Measurements from ENCODE around the gene SLC8A2. TPM values are rescaled to one million over a fixed set of nuclear protein-coding genes. Genes with fewer than 3 reads are reported as not detected.

SLC8A2 gene
- total RNA-seq, 2 experiments from 2014 or later: 0.13 to 0.36 TPM

- Histone ChIP-seq H2AFZ (ENCODE audit: low read length) (no peak overlapping the region), H3K36me3 (ENCODE audit: insufficient read depth, low read length) (no peaks in the 10 kb centered on the region), H3K79me2 (ENCODE audit: insufficient read depth, low read depth, low read length) (no peaks in the 10 kb centered on the region; the same call in 1 of the 2 replicates), H4K20me1 (ENCODE audit: insufficient read depth, low read length) (no peaks in the 10 kb centered on the region), H3K4me3 (ENCODE audit: low read depth, low read length, poor library complexity, severe bottlenecking) (no peak overlapping the region), H3K4me1 (ENCODE audit: insufficient read depth, low read length, poor library complexity, severe bottlenecking) (peaks cover 5% of the 10 kb centered on the region), H3K9me3 (ENCODE audit: low read length) (no peaks in the 10 kb centered on the region), H3K27ac (ENCODE audit: low read depth, low read length, poor library complexity, severe bottlenecking) (no peak overlapping the region), H3K9me2 (ENCODE audit: insufficient read depth, low read length) (no peaks in the 10 kb centered on the region), H3K4me2 (ENCODE audit: low read length) (no peak overlapping the region)
- DNase-seq (ENCODE audit: low spot score): no peak
- BruUV-seq (replicated peaks): no TSS peak
- POLR2A ChIA-PET: no interaction called here
- TF ChIP-seq EZH2phosphoT487 (IDR thresholded peaks at IDR 0.05; ENCODE audit: borderline replicate concordance, low read depth, low read length): no peak
- TF ChIP-seq, protein P1, sequence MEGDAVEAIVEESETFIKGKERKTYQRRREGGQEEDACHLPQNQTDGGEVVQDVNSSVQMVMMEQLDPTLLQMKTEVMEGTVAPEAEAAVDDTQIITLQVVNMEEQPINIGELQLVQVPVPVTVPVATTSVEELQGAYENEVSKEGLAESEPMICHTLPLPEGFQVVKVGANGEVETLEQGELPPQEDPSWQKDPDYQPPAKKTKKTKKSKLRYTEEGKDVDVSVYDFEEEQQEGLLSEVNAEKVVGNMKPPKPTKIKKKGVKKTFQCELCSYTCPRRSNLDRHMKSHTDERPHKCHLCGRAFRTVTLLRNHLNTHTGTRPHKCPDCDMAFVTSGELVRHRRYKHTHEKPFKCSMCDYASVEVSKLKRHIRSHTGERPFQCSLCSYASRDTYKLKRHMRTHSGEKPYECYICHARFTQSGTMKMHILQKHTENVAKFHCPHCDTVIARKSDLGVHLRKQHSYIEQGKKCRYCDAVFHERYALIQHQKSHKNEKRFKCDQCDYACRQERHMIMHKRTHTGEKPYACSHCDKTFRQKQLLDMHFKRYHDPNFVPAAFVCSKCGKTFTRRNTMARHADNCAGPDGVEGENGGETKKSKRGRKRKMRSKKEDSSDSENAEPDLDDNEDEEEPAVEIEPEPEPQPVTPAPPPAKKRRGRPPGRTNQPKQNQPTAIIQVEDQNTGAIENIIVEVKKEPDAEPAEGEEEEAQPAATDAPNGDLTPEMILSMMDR (conservative IDR thresholded peaks at IDR 0.05; ENCODE audit: low read length): no peak
- CTCF ChIA-PET (ENCODE audit: unreplicated experiment): no interaction called here
- intact Hi-C loops (cut with micrococcal nuclease; ENCODE audit: unreplicated experiment): loop anchor here (10.0 kb wide), 1 partner anchor 125 kb away; the partner anchor contains the start of gene BICRA
Measured at GRCh38 chr19:47479701-47480503, 8.2 kb upstream of the SLC8A2 start.

- H3K9me2 ChIP-seq (ENCODE audit: insufficient read depth, low read length): no peaks in the 10 kb centered on the region
- TF ChIP-seq, protein P1 (conservative IDR thresholded peaks at IDR 0.05; ENCODE audit: low read length): no peak
- no peak for TF ChIP-seq EZH2phosphoT487 (IDR thresholded peaks at IDR 0.05; ENCODE audit: borderline replicate concordance, low read depth, low read length)
Measured at GRCh38 chr19:47476438-47476972, 4.8 kb upstream of the SLC8A2 start.

DNA sequence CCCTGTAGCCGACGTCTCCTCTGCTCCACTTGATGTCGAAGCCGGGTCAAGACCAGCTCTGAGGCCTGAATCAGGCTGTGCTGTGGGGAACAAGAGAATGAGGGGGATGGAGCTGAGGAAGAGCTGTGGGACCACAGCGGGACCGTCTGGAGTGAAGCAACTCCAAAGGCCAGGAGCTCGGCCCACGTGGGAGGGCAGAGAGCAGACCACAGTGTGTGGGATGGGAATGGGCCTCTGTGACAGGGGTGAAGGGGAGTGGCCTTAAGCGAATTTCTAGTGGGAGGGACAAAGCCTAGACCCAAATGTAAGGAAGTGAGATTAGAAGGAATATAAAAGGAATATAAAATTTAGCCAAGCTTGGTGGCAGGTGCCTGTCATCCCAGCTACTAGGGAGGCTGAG is 3.8 kb upstream of the SLC8A2 start:
- H3K4me2 ChIP-seq (ENCODE audit: low read length): no peak overlapping the region
- no peak overlapping the region for H3K27ac ChIP-seq (ENCODE audit: low read depth, low read length, poor library complexity, severe bottlenecking)
- ChIA-PET POLR2A (interaction anchor here (0.6 to 0.7 kb wide), 3 partner anchors 10 to 215 kb away, joined by 3 to 5 read pairs (median 3); no protein-coding TSS in a partner anchor), CTCF (ENCODE audit: unreplicated experiment) (no interaction called here)
- no peak for DNase-seq (ENCODE audit: low spot score)
- no peaks in the 10 kb centered on the region for H3K79me2 ChIP-seq (ENCODE audit: insufficient read depth, low read depth, low read length)
- H2AFZ ChIP-seq (ENCODE audit: low read length): no peak overlapping the region
- intact Hi-C loops (cut with micrococcal nuclease; ENCODE audit: unreplicated experiment): no loop called here
- no peaks in the 10 kb centered on the region for H3K4me1 ChIP-seq (ENCODE audit: insufficient read depth, low read length, poor library complexity, severe bottlenecking)
- H3K36me3 ChIP-seq (ENCODE audit: insufficient read depth, low read length): no peaks in the 10 kb centered on the region
- no TSS peak for BruUV-seq (replicated peaks)
- no peak for TF ChIP-seq EZH2phosphoT487 (IDR thresholded peaks at IDR 0.05; ENCODE audit: borderline replicate concordance, low read depth, low read length)
- TF ChIP-seq, protein P1 (conservative IDR thresholded peaks at IDR 0.05; ENCODE audit: low read length): no peak
- no peaks in the 10 kb centered on the region for H4K20me1 ChIP-seq (ENCODE audit: insufficient read depth, low read length)
- H3K9me2 ChIP-seq (ENCODE audit: insufficient read depth, low read length): no peaks in the 10 kb centered on the region
- H3K9me3 ChIP-seq (ENCODE audit: low read length): no peaks in the 10 kb centered on the region
- H3K4me3 ChIP-seq (ENCODE audit: low read depth, low read length, poor library complexity, severe bottlenecking): no peak overlapping the region

More at GRCh38 chr19:47476438-47476972, 4.8 kb upstream of the SLC8A2 start:
- H3K4me3 ChIP-seq (ENCODE audit: low read depth, low read length, poor library complexity, severe bottlenecking): no peak overlapping the region
- no peaks in the 10 kb centered on the region for H4K20me1 ChIP-seq (ENCODE audit: insufficient read depth, low read length)
- no peaks in the 10 kb centered on the region for H3K79me2 ChIP-seq (ENCODE audit: insufficient read depth, low read depth, low read length)
- H3K27ac ChIP-seq (ENCODE audit: low read depth, low read length, poor library complexity, severe bottlenecking): no peak overlapping the region
- BruUV-seq (replicated peaks): no TSS peak
- POLR2A ChIA-PET: interaction anchor here (0.7 kb wide), 1 partner anchor 9 kb away, joined by 5 read pairs; no protein-coding TSS in a partner anchor
- CTCF ChIA-PET (ENCODE audit: unreplicated experiment): no interaction called here
- H3K36me3 ChIP-seq (ENCODE audit: insufficient read depth, low read length): no peaks in the 10 kb centered on the region
- DNase-seq (ENCODE audit: low spot score): no peak
- intact Hi-C loops (cut with micrococcal nuclease; ENCODE audit: unreplicated experiment): no loop called here
- H3K9me3 ChIP-seq (ENCODE audit: low read length): no peaks in the 10 kb centered on the region
- no peak overlapping the region for H2AFZ ChIP-seq (ENCODE audit: low read length)
- H3K4me2 ChIP-seq (ENCODE audit: low read length): no peak overlapping the region
- H3K4me1 ChIP-seq (ENCODE audit: insufficient read depth, low read length, poor library complexity, severe bottlenecking): no peaks in the 10 kb centered on the region

Data from OCI-LY7 (cell line).